ENCODE data around the gene PARP11.

- TF ChIP-seq, protein P1, sequence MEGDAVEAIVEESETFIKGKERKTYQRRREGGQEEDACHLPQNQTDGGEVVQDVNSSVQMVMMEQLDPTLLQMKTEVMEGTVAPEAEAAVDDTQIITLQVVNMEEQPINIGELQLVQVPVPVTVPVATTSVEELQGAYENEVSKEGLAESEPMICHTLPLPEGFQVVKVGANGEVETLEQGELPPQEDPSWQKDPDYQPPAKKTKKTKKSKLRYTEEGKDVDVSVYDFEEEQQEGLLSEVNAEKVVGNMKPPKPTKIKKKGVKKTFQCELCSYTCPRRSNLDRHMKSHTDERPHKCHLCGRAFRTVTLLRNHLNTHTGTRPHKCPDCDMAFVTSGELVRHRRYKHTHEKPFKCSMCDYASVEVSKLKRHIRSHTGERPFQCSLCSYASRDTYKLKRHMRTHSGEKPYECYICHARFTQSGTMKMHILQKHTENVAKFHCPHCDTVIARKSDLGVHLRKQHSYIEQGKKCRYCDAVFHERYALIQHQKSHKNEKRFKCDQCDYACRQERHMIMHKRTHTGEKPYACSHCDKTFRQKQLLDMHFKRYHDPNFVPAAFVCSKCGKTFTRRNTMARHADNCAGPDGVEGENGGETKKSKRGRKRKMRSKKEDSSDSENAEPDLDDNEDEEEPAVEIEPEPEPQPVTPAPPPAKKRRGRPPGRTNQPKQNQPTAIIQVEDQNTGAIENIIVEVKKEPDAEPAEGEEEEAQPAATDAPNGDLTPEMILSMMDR (conservative IDR thresholded peaks at IDR 0.05) = no peak
- no peak for TF ChIP-seq EZH2 (IDR thresholded peaks at IDR 0.05; ENCODE audit: low read depth)
Observed at GRCh38 chr12:3790642-3791041, 82.6 kb downstream of the PARP11 start.
